HG02870 (cell line): Measurements from ENCODE around the gene ETFDH.
"Not testable (repeated sequence)": the region's sequence is repeated elsewhere in the genome, so short reads cannot be mapped to it uniquely, and the experiment has no call there.

Source experiments
- ATAC-seq: cut with Tn5 transposase; IDR thresholded peaks from one replicate; pipeline ENCODE4 v1.9.1; 2021; ENCODE audit warnings: mild to moderate bottlenecking, moderate library complexity; ENCODE audit not compliant: unreplicated experiment

ETFDH gene

GRCh38 chr4:158750379-158750778, 78.3 kb downstream of the ETFDH start:
- ATAC-seq, result no peak

GRCh38 chr4:158754385-158755180, 82.5 kb downstream of the ETFDH start:
- no peak for ATAC-seq

GRCh38 chr4:158755819-158756218, 83.7 kb downstream of the ETFDH start:
- ATAC-seq, result not testable (repeated sequence)

GRCh38 chr4:158756588-158756987, 84.5 kb downstream of the ETFDH start:
- no peak for ATAC-seq

- ATAC-seq, result no peak
These were observed 86.0 kb downstream of the ETFDH start for GRCh38 chr4:158758142-158758541.

- ATAC-seq, result no peak
These were observed 86.6 kb downstream of the ETFDH start for GRCh38 chr4:158758703-158759102.
